Pancreas (tissue), 10 donors: ENCODE measurements around the gene FADS1. TPM values are rescaled to one million over a fixed set of nuclear protein-coding genes. Genes with fewer than 3 reads are reported as not detected.

Experiments used
- ATAC-seq, 4 donors: fragments of 200-7000 bp; cut with Tn5 transposase; one replicate each; pipeline versions ENCODE4 v1.8.0 to v1.9.1; 2020; ENCODE audit warnings: mild to moderate bottlenecking in 4 of 4, moderate library complexity in 4 of 4
- DNase-seq, 6 donors: peaks; one replicate each; pipeline ENCODE4 v3.0.0-alpha.2; 2020
- FAIRE-seq: peaks from 2 replicates; lab custom pipeline; 2012; peaks lifted over from hg19 to GRCh38; lab: Jason Lieb, UNC
- H3K27ac ChIP-seq, 4 donors: fragments of 200-600 bp; sonication (generic); 1 replicate in 3 of 4; 2 replicates in 1 of 4; pipeline versions ENCODE4 v1.5.0 to v1.8.0; 2020
- H3K27me3 ChIP-seq, 4 donors: fragments of 200-600 bp; one replicate each; pipeline ENCODE4 v1.8.0; 2021
- H3K36me3 ChIP-seq, 3 donors: fragments of 200-600 bp; sonication (generic) in 1 of 3; one replicate each; pipeline versions ENCODE4 v1.5.0 to v1.8.0; 2020 to 2021
- H3K4me1 ChIP-seq, 3 donors: fragments of 200-600 bp; one replicate each; pipeline ENCODE4 v1.8.0; 2021
- H3K4me3 ChIP-seq, 4 donors: fragments of 200-600 bp; sonication (generic) in 2 of 4; one replicate each; pipeline versions ENCODE4 v1.5.0 to v1.8.0; 2020 to 2021
- H3K9me3 ChIP-seq, 4 donors: fragments of 200-600 bp; one replicate each; pipeline ENCODE4 v1.8.0; 2021
- CTCF ChIP-seq, 4 donors: fragments of 200-600 bp; sonication (generic) in 3 of 4; IDR thresholded peaks; one replicate each; pipeline versions ENCODE4 v1.5.0 to v1.8.0; 2021; ENCODE audit warnings: antibody characterized with exemption in 4 of 4
- WGBS, 2 donors: extraction: QIAGEN DNeasy Blood & Tissue Kit; methylation state at CpG; one replicate each; pipeline ENCODE4 v1.1.7; 2013; 5-methylcytosine and 5-hydroxymethylcytosine counted together
- intact Hi-C, 3 donors: fragments of 100-400 bp; cut with DNase I; formaldehyde crosslinking; loops; one replicate each; pipeline versions ENCODE4 v1.11.1 to v1.14.2; 2022
- polyA plus RNA-seq, 2 donors: library from polyadenylated mRNA; stranded (reverse); fragments of 200-250 nt; gene quantifications; one replicate each; pipeline ENCODE4 v1.2.3, GENCODE V29; 2013
- total RNA-seq, 6 donors: library from RNA; stranded (reverse); fragmentation: NEBNext Ultra II Directional in 4 of 6; extraction: Animal tissue kit (Norgen Biotek cat#: 25700) in 4 of 6; gene quantifications; one replicate each; pipeline versions ENCODE4 v1.2.1 to v1.2.4, GENCODE V29; 2021 to 2023
- donor health status: healthy with polysubstance abuse.
- donor health status: DM: no; HTN: no; CAD: no; lungs with moderate emphysema.
- donor health status: DM: no; HTN: no; CAD: no.
- donor health status: control.
- donor health status: control.
- donor health status: Bipolar disorder and iron deficiency.
- donor health status: DM: yes; HTN: yes; CAD: no.
- donor health status: DM: no; HTN: no; CAD: no.
- donor health status: DM: no; HTN: no; CAD: no.
- donor health status: DM: yes; HTN: yes; CAD: no.

Gene FADS1
- total and polyA plus RNA-seq, 8 donors: 2.3 to 15.1 (median 5.4) TPM

- peaks cover 5 to 10% (median 7%) of the 10 kb centered on the region in 3 donors for H3K4me1 ChIP-seq
- H3K27ac ChIP-seq: no peak overlapping the region
- no peak for TF ChIP-seq CTCF (IDR thresholded peaks at IDR 0.05)
- WGBS, 2 donors: 84 to 85% methylated on average over 9 of the region's 9 CpGs
- no peak overlapping the region for H3K4me3 ChIP-seq
- no peaks in the 10 kb centered on the region for H3K9me3 ChIP-seq
- no peaks in the 10 kb centered on the region for H3K27me3 ChIP-seq
- no peak for ATAC-seq
- intact Hi-C loops: no loop called here
- H3K36me3 ChIP-seq: peaks cover 0 to 55% (median 0%) of the 10 kb centered on the region in 3 donors
- DNase-seq: peak in 3 of 6 donors; percentile 30 to 66 (median 55)
- no peak for FAIRE-seq
Observed at GRCh38 chr11:61780581-61781162, 36.1 kb downstream of the FADS1 start.

GRCh38 chr11:61779666-61780525 is 36.9 kb downstream of the FADS1 start:
- peaks cover 0 to 48% (median 0%) of the 10 kb centered on the region in 3 donors for H3K36me3 ChIP-seq
- no peak overlapping the region for H3K27ac ChIP-seq
- H3K4me3 ChIP-seq: no peak overlapping the region
- no peak for TF ChIP-seq CTCF (IDR thresholded peaks at IDR 0.05)
- H3K9me3 ChIP-seq: no peaks in the 10 kb centered on the region
- no peaks in the 10 kb centered on the region for H3K27me3 ChIP-seq
- 87 to 92% methylated on average over 14 of the region's 14 CpGs for WGBS, 2 donors
- intact Hi-C loops: no loop called here
- DNase-seq (peak in 3 of 6 donors; percentile 13 to 57 (median 50)), ATAC-seq (no peak), FAIRE-seq (no peak)
- peaks cover 5 to 10% (median 7%) of the 10 kb centered on the region in 3 donors for H3K4me1 ChIP-seq

GRCh38 chr11:61778920-61779650 is 37.7 kb downstream of the FADS1 start:
- intact Hi-C loops: no loop called here
- TF ChIP-seq CTCF (IDR thresholded peaks at IDR 0.05): no peak
- Histone ChIP-seq H3K36me3 (peaks cover 0 to 40% (median 0%) of the 10 kb centered on the region in 3 donors), H3K9me3 (no peaks in the 10 kb centered on the region), H3K27ac (no peak overlapping the region), H3K27me3 (no peaks in the 10 kb centered on the region), H3K4me1 (peaks cover 5 to 10% (median 7%) of the 10 kb centered on the region in 3 donors), H3K4me3 (no peak overlapping the region)
- DNase-seq: peak in 2 of 6 donors; percentile 32 to 75
- WGBS, 2 donors: 90% methylated on average over 23 to 24 of the region's 24 CpGs
- ATAC-seq: no peak
- no peak for FAIRE-seq

GRCh38 chr11:61778357-61778886 is 38.4 kb downstream of the FADS1 start:
- no peak for TF ChIP-seq CTCF (IDR thresholded peaks at IDR 0.05)
- 90 to 92% methylated on average over 11 of the region's 11 CpGs for WGBS, 2 donors
- Histone ChIP-seq H3K4me1 (peaks cover 5 to 10% (median 7%) of the 10 kb centered on the region in 3 donors), H3K9me3 (no peaks in the 10 kb centered on the region), H3K27ac (no peak overlapping the region), H3K36me3 (peaks cover 0 to 34% (median 0%) of the 10 kb centered on the region in 3 donors), H3K27me3 (no peaks in the 10 kb centered on the region), H3K4me3 (no peak overlapping the region)
- intact Hi-C loops: no loop called here
- peak in 2 of 6 donors; percentile 18 to 28 for DNase-seq
- ATAC-seq: no peak
- no peak for FAIRE-seq
